ENCODE measurements around the gene FOXRED1. TPM values are rescaled to one million over a fixed set of nuclear protein-coding genes. Genes with fewer than 3 reads are reported as not detected.

Gene FOXRED1
- total RNA-seq, 1 experiment from 2014 or later, result 43.2 TPM

DNA sequence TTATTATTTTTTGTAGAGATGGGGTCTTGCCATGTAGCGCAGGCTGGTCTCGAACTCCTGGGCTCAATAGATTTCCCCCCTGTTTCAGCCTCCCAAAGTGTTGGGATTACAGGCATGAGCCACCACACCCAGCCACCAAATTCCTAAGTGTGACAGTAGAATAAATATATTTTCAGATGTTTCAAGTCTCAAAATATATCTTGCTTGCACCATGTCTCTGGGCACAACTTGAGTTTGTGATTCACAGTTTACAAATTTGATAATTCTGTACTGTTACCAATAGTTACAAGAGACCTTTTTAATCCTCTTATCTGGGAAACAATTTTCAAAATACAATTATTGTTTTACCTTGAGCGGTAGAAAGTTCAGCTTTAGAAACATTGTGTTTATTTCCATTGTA is 54.0 kb downstream of the FOXRED1 start:
- no peaks in the 10 kb centered on the region for H3K27me3 ChIP-seq (ENCODE audit: insufficient read depth, low read depth)
- H3F3A ChIP-seq (ENCODE audit: insufficient read depth, low read depth), result no peaks in the 10 kb centered on the region
- no peaks in the 10 kb centered on the region for H3K9me2 ChIP-seq (ENCODE audit: insufficient read depth)
- BruUV-seq (replicated peaks), result no TSS peak
- no peak for TF ChIP-seq EZH2 (IDR thresholded peaks at IDR 0.05; ENCODE audit: low read depth)
- TF ChIP-seq, protein P1, sequence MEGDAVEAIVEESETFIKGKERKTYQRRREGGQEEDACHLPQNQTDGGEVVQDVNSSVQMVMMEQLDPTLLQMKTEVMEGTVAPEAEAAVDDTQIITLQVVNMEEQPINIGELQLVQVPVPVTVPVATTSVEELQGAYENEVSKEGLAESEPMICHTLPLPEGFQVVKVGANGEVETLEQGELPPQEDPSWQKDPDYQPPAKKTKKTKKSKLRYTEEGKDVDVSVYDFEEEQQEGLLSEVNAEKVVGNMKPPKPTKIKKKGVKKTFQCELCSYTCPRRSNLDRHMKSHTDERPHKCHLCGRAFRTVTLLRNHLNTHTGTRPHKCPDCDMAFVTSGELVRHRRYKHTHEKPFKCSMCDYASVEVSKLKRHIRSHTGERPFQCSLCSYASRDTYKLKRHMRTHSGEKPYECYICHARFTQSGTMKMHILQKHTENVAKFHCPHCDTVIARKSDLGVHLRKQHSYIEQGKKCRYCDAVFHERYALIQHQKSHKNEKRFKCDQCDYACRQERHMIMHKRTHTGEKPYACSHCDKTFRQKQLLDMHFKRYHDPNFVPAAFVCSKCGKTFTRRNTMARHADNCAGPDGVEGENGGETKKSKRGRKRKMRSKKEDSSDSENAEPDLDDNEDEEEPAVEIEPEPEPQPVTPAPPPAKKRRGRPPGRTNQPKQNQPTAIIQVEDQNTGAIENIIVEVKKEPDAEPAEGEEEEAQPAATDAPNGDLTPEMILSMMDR (conservative IDR thresholded peaks at IDR 0.05), result no peak
- H3K79me2 ChIP-seq (ENCODE audit: low read depth), result no peaks in the 10 kb centered on the region
- no peaks in the 10 kb centered on the region; the same call in 1 of the 2 replicates for H3K4me1 ChIP-seq (replicated peaks; ENCODE audit: insufficient read depth)
- no peak overlapping the region for H3K4me2 ChIP-seq
- H3K4me3 ChIP-seq, result no peak overlapping the region
- intact Hi-C loops (cut with micrococcal nuclease; ENCODE audit: unreplicated experiment), result no loop called here
- H3K9me3 ChIP-seq (ENCODE audit: insufficient read depth, low read depth), result no peaks in the 10 kb centered on the region
- no peak overlapping the region for H3K27ac ChIP-seq
- H2AFZ ChIP-seq, result no peak overlapping the region
- H3K36me3 ChIP-seq (ENCODE audit: low read depth), result no peaks in the 10 kb centered on the region
- CTCF ChIA-PET, result interaction anchor here (0.7 kb wide), 1 partner anchor 118 kb away, joined by 3 read pairs; no protein-coding TSS in a partner anchor
- no peak for DNase-seq
- POLR2A ChIA-PET (ENCODE audit: unreplicated experiment), result no interaction called here
- H4K20me1 ChIP-seq (ENCODE audit: insufficient read depth), result no peaks in the 10 kb centered on the region

DNA sequence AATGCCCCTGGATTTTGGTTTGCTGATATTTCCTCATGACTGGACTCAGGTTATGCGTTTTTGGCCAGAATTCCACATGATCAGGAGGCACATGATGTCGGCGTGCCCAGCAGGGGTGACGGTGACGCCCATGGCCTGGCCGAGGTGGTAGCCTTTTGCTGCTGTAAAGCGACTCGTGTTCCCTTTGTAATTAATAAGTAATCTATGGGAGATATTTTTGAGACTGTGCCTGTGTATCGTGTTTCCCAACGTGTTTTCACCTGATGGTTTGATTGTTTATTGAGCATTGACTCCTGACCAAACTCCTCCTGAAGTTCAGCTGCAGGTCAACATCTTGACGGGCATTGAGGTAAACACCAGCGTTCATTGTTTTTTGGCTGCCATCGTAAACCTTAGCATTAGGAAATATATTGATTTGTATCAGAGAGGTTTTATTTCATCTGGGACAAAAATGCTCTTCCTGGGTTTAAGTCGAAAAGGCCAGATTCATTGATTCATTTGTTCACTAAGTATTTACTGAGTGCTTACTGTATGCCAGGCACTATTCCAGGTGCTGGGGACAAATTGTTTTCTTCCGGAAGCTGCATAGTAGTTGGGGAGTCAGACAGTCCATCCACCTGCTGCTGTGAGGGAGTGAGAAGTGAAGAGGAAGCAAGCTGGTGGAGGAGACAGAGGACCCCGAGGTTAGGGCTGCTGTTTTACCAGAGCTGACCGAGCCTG is 58.5 kb downstream of the FOXRED1 start:
- no peak overlapping the region for H3K27ac ChIP-seq
- no peak for TF ChIP-seq EZH2 (IDR thresholded peaks at IDR 0.05; ENCODE audit: low read depth)
- TF ChIP-seq, protein P1 (conservative IDR thresholded peaks at IDR 0.05), result no peak
- ChIA-PET CTCF (no interaction called here), POLR2A (ENCODE audit: unreplicated experiment) (no interaction called here)
- no TSS peak for BruUV-seq (replicated peaks)
- no peak overlapping the region for H3K4me3 ChIP-seq
- no peak overlapping the region for H3K4me2 ChIP-seq
- intact Hi-C loops (cut with micrococcal nuclease; ENCODE audit: unreplicated experiment), result no loop called here
- no peak for DNase-seq
- no peaks in the 10 kb centered on the region for H3F3A ChIP-seq (ENCODE audit: insufficient read depth, low read depth)
- no peaks in the 10 kb centered on the region for H3K9me3 ChIP-seq (ENCODE audit: insufficient read depth, low read depth)
- H3K4me1 ChIP-seq (replicated peaks; ENCODE audit: insufficient read depth), result no peaks in the 10 kb centered on the region; the same call in 1 of the 2 replicates
- no peaks in the 10 kb centered on the region for H3K79me2 ChIP-seq (ENCODE audit: low read depth)
- H4K20me1 ChIP-seq (ENCODE audit: insufficient read depth), result no peaks in the 10 kb centered on the region
- no peaks in the 10 kb centered on the region for H3K27me3 ChIP-seq (ENCODE audit: insufficient read depth, low read depth)
- H2AFZ ChIP-seq, result no peak overlapping the region
- H3K9me2 ChIP-seq (ENCODE audit: insufficient read depth), result no peaks in the 10 kb centered on the region
- no peaks in the 10 kb centered on the region for H3K36me3 ChIP-seq (ENCODE audit: low read depth)

Other genes with a start within 250 kb of the FOXRED1 start
- gene CDON, start 206.3 kb upstream of the FOXRED1 start, total RNA-seq (2021), result 10.0 and 11.2 TPM in 2 replicates
- 25.1 and 26.0 TPM in 2 replicates for gene RPUSD4, start 57.5 kb upstream of the FOXRED1 start, total RNA-seq (2021)
- 12.5 and 13.1 TPM in 2 replicates for gene FAM118B, start 57.4 kb upstream of the FOXRED1 start, total RNA-seq (2021)
- gene SRPRA, start 259 bp upstream of the FOXRED1 start, total RNA-seq (2021), result 53.3 and 57.1 TPM in 2 replicates
- 9.6 and 12.7 TPM in 2 replicates for gene TIRAP, start 13.9 kb downstream of the FOXRED1 start, total RNA-seq (2021)
- gene DCPS, start 34.9 kb downstream of the FOXRED1 start, total RNA-seq (2021), result 23.8 and 27.2 TPM in 2 replicates
- 44.1 and 46.2 TPM in 2 replicates for gene ST3GAL4, start 86.5 kb downstream of the FOXRED1 start, total RNA-seq (2021)

Measured in PC-9 (cell line).